Measurements from ENCODE around the gene KDM6B.

The KDM6B gene

DNA sequence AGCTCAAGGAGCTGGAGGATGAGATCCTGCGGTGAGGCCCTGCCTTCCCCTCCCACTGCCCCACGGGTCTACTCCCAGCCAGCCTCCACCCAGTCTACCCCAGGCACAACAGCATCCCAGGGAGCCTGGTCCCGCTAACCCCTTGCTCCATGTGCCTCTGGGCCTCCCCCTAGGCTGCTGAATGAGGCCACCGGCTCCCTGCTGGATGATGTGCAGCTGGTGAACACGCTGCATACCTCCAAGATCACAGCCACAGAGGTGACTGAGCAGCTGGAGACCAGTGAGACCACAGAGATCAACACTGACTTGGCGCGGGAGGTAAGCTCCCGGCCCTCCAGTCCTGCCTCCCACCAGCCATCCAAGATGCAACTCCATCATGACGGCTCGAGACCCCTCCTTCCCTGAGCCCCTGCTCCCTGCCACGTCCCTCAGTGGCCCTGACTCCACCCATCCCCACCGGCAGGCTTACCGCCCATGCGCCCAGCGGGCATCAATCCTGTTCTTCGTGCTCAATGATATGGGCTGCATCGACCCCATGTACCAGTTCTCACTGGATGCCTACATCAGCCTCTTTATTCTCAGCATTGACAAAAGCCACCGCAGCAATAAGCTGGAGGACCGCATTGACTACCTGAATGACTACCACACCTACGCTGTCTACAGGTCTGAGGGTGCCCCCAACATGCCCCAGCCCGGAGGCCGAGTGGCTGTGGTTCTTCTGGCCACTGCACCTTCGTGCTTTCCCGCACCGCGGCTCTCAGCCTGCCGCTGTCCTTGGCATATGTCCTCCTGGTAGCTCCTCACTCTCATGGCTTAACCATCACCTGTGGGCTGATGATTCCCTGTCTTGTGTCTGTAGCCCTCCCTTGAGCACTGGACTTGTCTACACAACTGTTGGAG, 15.0 kb upstream of the KDM6B start:
- H3K27ac ChIP-seq, result no peak overlapping the region
- DNase-seq (ENCODE audit: low read depth, low spot score), result no peak

DNA sequence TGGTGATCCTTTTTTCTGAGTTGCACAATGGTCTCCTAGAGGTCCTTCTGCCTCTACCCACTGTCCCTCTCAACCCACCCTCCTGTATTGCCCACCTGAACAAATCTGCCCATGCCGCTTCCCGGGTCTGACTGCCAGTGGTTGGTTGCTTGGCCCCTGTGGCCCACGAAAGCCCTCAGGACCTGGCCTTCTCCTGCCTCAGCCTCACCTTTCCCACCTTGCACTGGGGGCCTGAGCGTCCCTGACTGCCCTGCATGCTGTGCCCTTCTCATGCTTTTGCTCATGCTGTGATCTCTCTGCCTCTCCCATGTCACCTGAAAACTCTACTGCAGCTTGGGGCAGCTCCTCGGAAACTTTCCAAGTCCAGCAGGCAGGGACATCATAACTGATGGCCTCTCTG, 13.8 kb upstream of the KDM6B start:
- no peak for DNase-seq (ENCODE audit: low read depth, low spot score)
- no peak overlapping the region for H3K27ac ChIP-seq

DNA sequence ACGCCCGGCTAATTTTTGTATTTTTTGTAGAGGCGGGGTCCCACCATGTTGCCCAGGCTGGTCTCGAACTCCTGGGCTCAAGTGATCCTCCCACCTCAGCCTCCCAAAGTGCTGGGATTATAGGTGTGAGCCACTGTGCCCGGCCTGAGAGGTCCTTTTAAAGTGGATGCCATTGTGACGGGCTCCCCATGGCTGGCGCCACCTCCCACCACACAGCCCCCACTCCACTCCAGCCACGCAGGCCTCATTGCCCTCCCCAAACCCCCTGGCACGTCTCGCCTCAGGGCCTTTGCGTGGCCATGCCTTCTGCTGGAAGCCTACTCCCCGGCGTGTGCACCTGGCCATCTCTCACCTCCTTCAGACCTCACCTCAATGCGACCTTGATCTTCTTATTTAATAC, 11.9 kb upstream of the KDM6B start:
- no peak for DNase-seq (ENCODE audit: low read depth, low spot score)
- H3K27ac ChIP-seq, result no peak overlapping the region

DNA sequence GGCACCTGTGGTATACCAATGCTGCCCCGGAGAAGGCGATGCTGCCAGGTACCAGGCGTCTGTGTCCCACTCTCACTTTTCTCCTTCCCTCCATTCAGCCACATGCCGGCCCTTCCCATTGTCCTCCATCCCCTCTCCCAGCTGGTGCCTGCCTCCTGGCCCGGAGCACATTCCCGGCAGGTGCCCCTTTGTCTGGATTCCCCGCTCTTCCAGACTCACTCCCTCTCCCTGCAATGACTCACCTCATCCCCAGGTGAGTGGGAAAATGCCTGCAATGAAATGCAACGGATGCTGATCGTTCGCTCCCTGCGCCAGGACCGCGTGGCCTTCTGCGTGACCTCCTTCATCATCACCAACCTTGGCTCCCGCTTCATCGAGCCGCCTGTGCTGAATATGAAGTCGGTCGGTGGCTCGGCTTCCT, 10.4 kb upstream of the KDM6B start:
- H3K27ac ChIP-seq, result no peak overlapping the region
- DNase-seq (ENCODE audit: low read depth, low spot score), result no peak

DNA sequence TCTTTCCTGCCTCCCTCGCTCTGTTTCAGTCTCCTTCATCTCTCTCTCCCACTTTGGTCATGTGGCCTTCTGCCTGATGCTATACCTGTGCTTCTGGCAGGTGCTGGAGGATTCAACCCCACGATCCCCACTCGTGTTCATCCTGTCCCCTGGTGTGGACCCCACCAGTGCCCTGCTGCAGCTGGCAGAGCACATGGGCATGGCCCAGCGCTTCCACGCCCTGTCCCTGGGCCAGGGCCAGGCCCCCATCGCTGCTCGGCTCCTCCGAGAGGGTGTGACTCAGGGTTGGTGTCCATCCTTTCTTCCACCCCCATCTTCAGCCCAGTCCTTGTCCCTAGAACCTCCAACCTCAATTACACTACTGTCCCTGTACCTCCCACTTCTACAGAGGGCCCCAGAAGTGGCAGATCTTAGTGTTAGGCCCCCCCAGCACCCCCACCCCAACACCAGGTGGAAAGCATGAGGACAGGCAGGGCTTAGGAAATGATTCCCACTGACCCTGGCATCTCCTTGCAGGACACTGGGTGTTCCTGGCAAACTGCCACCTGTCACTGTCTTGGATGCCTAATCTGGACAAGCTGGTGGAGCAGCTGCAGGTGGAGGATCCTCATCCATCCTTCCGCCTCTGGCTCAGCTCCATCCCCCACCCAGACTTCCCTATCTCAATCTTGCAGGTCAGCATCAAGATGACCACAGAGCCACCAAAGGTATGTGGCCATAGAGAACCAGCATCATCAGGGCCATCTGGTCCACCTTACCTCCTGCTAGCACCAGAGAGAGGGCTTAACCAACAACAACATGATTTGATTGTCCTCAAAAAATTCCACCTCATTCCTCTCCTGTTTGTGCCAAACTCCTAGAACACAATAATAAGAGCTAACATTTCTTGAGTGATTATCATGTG, 9.7 kb upstream of the KDM6B start:
- no peak overlapping the region for H3K27ac ChIP-seq
- no peak for DNase-seq (ENCODE audit: low read depth, low spot score)

DNA sequence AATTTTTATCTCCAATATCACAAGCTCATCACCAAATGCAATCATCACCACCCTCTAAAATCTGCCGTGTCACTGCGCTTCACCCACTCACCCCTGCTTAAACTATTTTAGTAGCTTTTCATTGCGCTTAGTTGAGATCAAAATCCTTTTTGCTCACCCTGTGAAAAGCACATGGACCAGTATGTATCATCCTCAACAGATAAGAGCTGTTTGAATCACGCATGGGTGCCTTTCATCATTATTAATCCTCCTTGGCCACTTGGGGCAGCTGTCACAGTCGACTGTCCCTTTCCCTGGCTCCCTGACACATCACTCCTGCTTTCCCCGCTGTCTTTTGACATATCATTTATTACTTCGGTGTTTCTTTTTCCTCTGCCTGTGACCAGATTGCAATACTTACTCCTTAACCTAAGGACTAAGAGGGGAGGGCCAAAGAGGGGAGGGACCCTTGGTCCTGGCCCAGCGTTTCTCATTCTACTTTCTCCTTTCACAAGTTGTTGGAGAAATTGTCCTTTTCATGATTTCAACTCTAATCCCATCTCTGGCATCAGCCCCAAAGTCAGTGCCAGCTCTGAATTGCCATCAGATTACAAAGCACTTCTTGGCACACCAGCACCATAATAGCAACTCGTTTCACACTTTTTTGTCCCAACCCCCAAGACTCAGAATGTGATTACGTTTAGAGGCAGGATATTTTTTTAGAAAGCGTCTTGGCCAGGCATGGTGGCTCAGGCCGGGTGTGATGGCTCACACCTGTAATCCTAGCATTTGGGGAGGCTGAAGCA, 8.6 kb upstream of the KDM6B start:
- DNase-seq (ENCODE audit: low read depth, low spot score), result no peak
- no peak overlapping the region for H3K27ac ChIP-seq

DNA sequence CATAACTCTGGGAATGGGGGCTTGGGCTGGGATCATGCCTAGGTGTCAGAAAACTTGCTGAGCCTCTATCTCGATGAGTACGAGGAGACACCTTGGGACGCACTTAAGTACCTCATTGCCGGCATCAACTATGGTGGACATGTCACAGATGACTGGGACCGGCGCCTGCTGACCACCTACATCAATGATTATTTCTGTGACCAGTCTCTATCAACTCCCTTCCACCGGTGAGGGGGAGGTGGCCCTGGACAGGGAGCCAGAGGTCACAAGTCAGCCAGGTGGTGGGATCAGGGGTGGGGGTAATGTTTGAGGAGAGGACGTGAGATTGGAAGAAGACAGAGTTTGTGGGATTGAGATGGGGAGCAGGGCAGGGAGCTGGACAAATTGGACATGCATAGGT, 3.4 kb upstream of the KDM6B start:
- no peak for DNase-seq (ENCODE audit: low read depth, low spot score)
- H3K27ac ChIP-seq, result no peak overlapping the region

DNA sequence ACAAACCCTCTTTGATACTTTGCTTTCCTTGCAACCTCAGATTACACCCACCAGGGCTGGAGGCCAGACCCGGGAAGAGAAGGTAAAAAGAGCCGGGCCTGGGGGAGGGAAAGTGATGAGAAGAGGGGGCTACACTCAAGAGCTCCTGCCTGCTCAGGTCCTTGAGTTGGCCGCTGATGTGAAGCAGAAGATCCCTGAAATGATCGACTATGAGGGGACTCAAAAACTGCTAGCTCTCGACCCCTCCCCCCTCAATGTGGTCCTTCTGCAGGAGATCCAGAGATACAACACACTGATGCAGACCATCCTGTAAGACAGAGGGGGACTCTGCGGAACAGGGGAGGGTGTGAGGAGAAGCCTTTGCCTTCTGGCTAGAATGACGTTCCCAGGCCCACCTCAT, 2.8 kb upstream of the KDM6B start:
- no peak overlapping the region for H3K27ac ChIP-seq
- no peak for DNase-seq (ENCODE audit: low read depth, low spot score)

DNA sequence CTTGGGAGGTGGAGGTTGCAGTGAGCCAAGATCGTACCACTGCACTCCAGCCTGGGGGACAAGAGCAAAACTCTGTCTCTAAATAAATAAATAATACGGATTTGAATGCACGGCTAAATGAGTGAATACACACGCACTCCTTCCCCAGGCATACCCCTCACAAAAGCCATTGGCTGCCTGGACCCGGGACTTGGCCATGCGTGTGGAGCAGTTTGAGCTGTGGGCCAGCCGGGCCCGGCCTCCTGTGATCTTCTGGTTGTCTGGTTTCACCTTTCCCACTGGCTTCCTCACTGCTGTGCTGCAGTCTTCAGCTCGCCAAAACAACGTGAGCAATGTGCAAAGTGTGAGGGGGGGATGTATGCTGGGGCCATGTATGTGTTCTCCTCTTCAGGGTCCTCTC, 1.6 kb upstream of the KDM6B start:
- H3K27ac ChIP-seq, result no peak overlapping the region
- DNase-seq (ENCODE audit: low read depth, low spot score), result no peak

DNA sequence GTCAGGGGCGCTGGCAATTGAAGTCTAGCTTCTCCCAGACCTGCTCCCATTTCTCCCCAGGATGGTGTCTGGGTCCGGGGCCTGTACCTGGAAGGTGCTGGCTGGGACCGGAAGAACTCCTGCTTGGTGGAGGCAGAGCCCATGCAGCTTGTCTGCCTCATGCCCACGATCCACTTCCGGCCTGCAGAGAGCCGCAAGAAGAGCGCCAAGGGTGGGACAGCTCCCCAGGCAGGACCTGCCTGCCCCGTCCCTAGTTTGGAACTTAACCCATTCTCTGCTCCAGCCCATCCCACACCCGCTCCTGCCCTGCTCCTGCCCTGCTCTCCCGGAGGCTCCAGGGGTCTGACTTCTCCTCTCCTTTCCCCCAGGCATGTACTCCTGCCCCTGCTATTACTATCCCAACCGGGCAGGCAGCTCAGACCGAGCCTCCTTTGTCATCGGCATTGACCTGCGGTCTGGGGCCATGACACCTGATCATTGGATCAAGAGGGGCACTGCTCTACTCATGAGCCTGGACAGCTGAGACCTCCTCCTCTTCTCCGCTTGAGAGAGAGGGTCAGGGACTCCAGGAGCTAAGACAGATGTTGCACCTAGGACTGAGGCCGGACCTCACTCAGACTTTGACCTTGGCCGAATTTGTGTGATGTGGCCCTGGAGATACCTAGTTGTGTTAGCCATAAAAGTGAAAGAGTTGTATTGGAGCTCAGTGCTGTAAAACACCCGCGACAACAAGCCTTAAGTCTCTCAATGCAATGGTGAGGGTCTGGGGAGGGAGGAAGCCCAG, 814 bp upstream of the KDM6B start:
- DNase-seq (ENCODE audit: low read depth, low spot score), result no peak
- H3K27ac ChIP-seq, result peak overlapping the region; percentile 100

DNA sequence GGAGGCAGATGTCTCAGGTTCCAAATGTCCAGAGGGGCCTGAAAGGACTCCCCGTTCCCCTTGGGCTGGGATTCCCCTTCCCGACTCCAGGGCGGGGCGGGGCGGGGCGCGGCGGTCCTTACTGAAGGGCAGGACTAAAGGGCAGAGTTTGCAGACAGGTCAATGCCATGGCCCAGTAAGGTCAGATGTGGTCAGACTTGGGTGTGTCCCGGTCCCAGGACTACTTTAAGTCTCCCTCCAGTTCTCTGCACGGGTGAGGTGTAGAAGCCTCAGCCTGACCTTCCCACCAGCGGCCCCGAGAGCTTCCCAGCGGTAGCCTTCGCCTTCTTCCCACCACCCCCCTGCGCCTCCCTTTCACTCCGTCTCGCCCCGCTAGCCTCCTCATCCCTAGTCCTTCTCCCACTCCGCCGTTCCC, 532 bp downstream of the KDM6B start:
- no peak for DNase-seq (ENCODE audit: low read depth, low spot score)

DNA sequence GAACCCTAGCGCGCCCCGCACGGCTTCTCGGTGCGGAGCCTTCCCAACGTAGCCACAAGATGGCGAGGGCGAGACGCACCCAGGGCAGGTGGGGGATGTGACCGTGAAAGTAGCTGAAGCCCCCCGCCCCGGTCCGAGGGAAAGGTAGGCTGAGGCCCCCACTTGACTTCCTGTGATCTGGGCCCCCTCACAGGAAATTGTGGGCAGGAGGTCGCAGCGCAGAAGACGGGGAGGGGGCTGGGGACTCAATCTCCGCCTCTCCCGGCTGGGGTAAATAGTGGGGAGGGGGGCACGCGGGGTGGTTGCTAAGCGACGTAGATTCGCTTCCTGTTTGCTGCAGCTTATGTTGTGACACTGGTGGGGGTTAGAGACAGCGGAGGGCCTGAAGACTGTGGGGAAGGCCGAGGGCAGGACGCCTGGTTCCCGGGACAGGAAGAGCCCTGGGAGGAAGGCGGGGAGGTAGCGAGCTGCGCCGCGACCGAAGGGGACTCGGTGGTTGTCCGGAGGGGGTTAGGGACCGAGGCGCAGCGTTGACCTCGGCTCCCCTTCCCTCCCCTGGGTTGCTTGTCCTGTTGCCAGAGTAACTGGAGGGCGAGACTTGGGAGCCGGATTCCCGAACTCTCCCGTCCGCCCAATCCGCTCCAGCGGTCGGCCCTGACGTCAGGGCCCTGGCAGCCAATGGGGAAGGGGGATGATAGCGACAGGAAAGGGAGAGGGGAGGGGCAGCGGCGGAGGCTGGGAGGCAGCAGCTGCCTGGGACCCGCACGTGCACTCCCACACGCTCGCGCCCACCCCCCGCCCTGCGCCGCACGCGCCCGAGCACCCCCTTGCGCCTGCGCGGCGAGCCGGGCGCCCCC, 1.2 kb downstream of the KDM6B start:
- peak; percentile 93 for DNase-seq (ENCODE audit: low read depth, low spot score)
- peak overlapping the region; percentile 100 for H3K27ac ChIP-seq

More for the DNA sequence above, 532 bp downstream of the KDM6B start:
- H3K27ac ChIP-seq, result peak overlapping the region; percentile 100

DNA sequence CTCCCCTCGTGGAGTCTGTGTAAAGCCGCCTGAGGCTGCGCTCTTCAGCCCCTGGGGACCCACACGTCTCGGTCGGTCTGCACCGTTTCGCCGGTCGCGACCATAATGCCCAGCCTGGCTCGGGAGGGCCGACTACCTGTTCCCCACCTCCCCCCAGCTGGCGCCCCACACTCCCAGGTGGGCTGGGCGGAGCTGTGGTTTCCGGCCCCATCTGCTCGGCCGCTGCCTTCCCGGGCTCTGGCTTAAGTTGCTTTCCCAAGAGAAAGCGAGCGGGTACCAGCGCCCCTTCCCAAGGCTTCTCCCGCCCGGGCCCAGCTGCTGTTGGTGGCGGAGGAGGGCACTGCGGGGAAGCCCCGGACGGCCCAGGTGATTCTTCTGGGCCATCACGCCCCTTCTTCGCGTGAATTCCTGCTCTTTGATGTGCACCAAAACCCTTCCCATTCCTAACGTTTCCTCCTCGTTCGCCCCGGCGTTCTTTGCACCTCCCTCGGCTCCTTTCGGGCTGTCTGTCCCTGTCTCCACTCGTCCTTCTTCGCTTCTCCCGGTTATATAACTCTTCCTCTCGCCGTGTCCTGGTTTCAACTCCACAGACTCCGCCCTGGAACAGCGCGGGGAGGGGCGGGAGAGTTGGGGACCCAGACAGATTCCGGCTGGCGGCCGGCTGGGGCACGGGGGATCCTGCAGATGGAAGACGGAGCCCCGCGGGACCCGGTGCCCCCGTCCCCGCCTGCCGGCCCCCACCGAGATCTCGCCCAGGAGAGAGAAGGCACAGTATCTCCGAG, 2.0 kb downstream of the KDM6B start:
- no peak for DNase-seq (ENCODE audit: low read depth, low spot score)
- peak overlapping the region; percentile 100 for H3K27ac ChIP-seq

DNA sequence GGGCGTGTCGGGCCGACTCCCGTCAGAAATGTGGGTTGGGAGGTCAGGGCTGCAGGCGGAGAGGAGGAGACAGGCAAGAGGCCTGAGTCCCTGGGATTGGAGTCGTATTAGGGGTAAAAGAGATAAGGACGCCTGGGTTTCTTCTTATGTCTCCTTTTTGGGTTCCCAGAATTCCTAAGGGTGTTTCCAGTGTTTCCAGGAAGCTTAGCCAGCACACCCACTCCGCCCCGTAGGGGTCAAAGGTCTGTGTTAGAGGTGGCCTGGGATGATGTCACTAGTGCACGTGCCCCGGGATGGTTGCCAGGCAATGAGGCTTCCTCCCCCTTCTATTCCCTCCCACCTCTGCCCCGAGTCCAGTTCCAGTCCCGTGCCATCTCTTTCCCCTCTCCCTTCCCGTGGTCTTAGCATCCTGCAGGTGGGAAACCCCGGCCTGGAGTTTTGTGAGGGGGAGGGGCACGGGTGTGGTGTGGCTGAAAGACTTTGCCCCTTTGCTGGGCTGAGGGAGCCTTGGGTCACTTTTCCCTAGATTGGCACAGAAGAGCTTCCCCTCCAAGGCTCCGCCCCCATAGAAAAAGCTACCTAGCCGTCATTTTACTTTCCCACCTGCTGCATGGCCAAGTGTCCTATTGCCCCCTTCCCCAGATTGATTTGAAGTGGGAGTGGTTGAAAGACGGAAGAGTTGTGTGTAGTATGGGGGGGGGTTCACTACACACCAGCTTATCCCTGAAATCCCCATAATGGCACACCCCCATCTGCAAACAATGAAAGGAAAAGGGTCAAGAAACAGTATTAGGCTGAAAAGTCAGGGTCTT, 2.8 kb downstream of the KDM6B start:
- H3K27ac ChIP-seq, result peak overlapping the region; percentile 100
- DNase-seq (ENCODE audit: low read depth, low spot score), result no peak

DNA sequence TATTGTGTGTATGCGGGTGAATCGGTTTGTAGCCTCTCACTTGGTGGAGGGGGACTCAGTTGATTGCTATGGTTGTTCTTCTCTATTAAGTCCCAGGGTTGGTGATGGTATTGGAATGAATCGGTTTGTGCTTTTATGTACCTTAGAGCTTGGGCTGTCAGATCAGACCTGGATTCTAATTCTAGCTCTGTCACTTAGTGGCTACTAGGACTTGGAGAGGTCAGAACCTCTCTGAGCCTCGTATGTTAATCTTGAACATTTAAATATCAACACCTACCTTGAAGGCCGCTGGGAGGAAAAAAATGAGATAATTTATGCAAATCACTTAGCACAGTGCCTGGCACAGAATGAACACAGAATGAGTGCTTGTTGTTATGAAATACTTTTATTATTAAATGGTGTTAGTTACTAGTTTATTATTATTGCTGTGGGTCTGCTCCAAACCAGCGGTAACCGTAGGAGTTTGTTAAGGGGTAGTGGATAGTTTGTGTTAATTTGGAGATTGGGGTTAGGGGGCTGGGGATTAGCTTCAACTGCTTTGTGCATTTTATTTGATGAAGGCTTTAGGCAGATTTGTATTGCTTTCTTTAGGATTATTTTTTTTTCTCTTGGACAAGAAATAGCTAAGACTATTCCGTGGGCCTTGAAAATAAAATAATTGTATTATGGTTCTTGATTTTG, 3.5 kb downstream of the KDM6B start:
- DNase-seq (ENCODE audit: low read depth, low spot score), result no peak
- H3K27ac ChIP-seq, result peak overlapping the region; percentile 100

All from epithelial cell of prostate (primary cell).